ENCODE data around the gene ADGRL1. TPM values are rescaled to one million over a fixed set of nuclear protein-coding genes. Genes with fewer than 3 reads are reported as not detected.
"Not testable (repeated sequence)": the region's sequence is repeated elsewhere in the genome, so short reads cannot be mapped to it uniquely, and the experiment has no call there.

The ADGRL1 gene
- total and polyA plus RNA-seq, 2 donors (not counting 3 experiments of a cell fraction or from before 2014, with no cell fraction given) = 7.3 to 8.3 TPM

DNA sequence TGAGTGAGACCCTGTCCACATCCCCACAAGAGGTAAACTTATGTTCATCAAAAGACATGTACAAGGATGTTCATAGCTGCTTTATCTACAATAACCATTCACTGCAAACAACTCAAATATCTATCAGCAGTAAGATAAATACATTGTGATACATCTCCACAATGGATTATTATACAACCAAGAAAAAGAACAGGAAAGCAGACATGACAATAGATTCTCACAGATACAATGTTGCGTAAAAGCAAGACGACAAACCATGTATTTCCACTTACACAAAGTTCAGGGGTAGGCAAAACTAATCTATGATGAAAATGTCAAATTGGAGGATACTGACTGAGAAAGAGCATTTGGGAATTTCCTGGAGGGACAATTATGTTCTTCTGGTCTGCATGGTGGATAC is 46.2 kb upstream of the ADGRL1 start:
- H3K9me3 ChIP-seq (replicated peaks; ENCODE audit: control insufficient read depth, insufficient read depth, low read length); dilution Hi-C loops (cut with MboI; ENCODE audit: extremely low pct_ligation_motif_present, low sequenced_read_pairs); H3K36me3 ChIP-seq (ENCODE audit: control insufficient read depth in 2 of 2, extremely low read depth in 1 of 2, insufficient read depth in 2 of 2, low read length in 2 of 2); DNase-seq (ENCODE audit: low read depth, low spot score); H3K79me2 ChIP-seq (ENCODE audit: control insufficient read depth, insufficient read depth, low read length); H3K27me3 ChIP-seq (ENCODE audit: control insufficient read depth in 2 of 2, insufficient read depth in 2 of 2, low read length in 2 of 2); H3K4me3 ChIP-seq (replicated peaks in 1 of 3; ENCODE audit: insufficient read depth in 1 of 3, low read depth in 1 of 3, low read length in 3 of 3); H2AFZ ChIP-seq (ENCODE audit: low read depth, low read length); H4K20me1 ChIP-seq (replicated peaks; ENCODE audit: control insufficient read depth, extremely low read depth, insufficient read depth, low read length); intact Hi-C loops (cut with micrococcal nuclease); BruUV-seq (replicated peaks); FAIRE-seq; H3K4me2 ChIP-seq (ENCODE audit: insufficient read depth, low read length); H3K27ac ChIP-seq (ENCODE audit: insufficient read depth, low read depth, low read length); H3K9me1 ChIP-seq (replicated peaks; ENCODE audit: control insufficient read depth, extremely low read depth, insufficient read depth, low read length); POLR2A ChIA-PET; H3K9ac ChIP-seq (replicated peaks; ENCODE audit: extremely low read depth, insufficient read depth, low read length); H3K4me1 ChIP-seq (ENCODE audit: control insufficient read depth, extremely low read depth, insufficient read depth, low read length); CTCF ChIA-PET: not testable (repeated sequence)

DNA sequence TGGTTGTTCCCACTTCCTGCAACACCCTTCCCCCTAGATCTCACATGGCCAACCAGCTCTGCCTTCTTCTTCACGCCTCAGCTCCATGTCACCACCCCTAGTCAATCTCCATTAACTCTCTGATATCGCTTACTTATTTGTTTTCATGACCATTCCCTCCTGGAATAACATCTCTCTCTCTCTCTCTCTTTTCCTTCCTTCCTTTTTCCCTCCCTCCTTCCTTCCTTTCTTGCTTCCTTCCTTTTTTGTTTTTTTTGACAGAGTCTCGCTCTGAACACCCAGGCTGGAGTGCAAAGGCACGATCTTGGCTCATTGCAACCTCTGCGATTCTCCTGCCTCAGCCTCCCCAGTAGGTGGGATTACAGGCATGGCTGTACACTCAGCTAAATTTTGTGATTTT is 44.9 kb upstream of the ADGRL1 start:
- Histone ChIP-seq H3K36me3 (ENCODE audit: control insufficient read depth in 2 of 2, extremely low read depth in 1 of 2, insufficient read depth in 2 of 2, low read length in 2 of 2) (no peaks in the 10 kb centered on the region), H3K9me1 (replicated peaks; ENCODE audit: control insufficient read depth, extremely low read depth, insufficient read depth, low read length) (no peaks in the 10 kb centered on the region), H3K4me2 (ENCODE audit: insufficient read depth, low read length) (no peak overlapping the region), H3K27ac (ENCODE audit: insufficient read depth, low read depth, low read length) (no peak overlapping the region), H3K9me3 (replicated peaks; ENCODE audit: control insufficient read depth, insufficient read depth, low read length) (no peaks in the 10 kb centered on the region), H2AFZ (ENCODE audit: low read depth, low read length) (peak overlapping the region; percentile 48), H3K4me3 (replicated peaks in 1 of 3; ENCODE audit: insufficient read depth in 1 of 3, low read depth in 1 of 3, low read length in 3 of 3) (no peak overlapping the region), H3K79me2 (ENCODE audit: control insufficient read depth, insufficient read depth, low read length) (no peaks in the 10 kb centered on the region), H3K9ac (replicated peaks; ENCODE audit: extremely low read depth, insufficient read depth, low read length) (no peak overlapping the region), H3K27me3 (ENCODE audit: control insufficient read depth in 2 of 2, insufficient read depth in 2 of 2, low read length in 2 of 2) (no peaks in the 10 kb centered on the region), H3K4me1 (ENCODE audit: control insufficient read depth, extremely low read depth, insufficient read depth, low read length) (peaks cover 3% of the 10 kb centered on the region), H4K20me1 (replicated peaks; ENCODE audit: control insufficient read depth, extremely low read depth, insufficient read depth, low read length) (no peaks in the 10 kb centered on the region)
- dilution Hi-C loops (cut with MboI; ENCODE audit: extremely low pct_ligation_motif_present, low sequenced_read_pairs) (no loop called here), intact Hi-C loops (cut with micrococcal nuclease) (no loop called here)
- DNase-seq (ENCODE audit: low read depth, low spot score) (no peak), FAIRE-seq (no peak)
- POLR2A ChIA-PET = no interaction called here
- CTCF ChIA-PET = no interaction called here
- BruUV-seq (replicated peaks) = no TSS peak
- no peak for TF ChIP-seq GATA2 (IDR thresholded peaks at IDR 0.05; ENCODE audit: insufficient read depth, insufficient read length, low read depth, low read length)
- TF ChIP-seq, protein P1, sequence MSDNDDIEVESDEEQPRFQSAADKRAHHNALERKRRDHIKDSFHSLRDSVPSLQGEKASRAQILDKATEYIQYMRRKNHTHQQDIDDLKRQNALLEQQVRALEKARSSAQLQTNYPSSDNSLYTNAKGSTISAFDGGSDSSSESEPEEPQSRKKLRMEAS (IDR thresholded peaks at IDR 0.05; ENCODE audit: insufficient read depth, insufficient read length) = no peak
- no peak for TF ChIP-seq FOS (IDR thresholded peaks at IDR 0.05; ENCODE audit: borderline replicate concordance, insufficient read depth, low read length)
- TF ChIP-seq POLR2A (IDR thresholded peaks at IDR 0.05; ENCODE audit: low read depth, low read length) = no peak
- TF ChIP-seq, protein P2, sequence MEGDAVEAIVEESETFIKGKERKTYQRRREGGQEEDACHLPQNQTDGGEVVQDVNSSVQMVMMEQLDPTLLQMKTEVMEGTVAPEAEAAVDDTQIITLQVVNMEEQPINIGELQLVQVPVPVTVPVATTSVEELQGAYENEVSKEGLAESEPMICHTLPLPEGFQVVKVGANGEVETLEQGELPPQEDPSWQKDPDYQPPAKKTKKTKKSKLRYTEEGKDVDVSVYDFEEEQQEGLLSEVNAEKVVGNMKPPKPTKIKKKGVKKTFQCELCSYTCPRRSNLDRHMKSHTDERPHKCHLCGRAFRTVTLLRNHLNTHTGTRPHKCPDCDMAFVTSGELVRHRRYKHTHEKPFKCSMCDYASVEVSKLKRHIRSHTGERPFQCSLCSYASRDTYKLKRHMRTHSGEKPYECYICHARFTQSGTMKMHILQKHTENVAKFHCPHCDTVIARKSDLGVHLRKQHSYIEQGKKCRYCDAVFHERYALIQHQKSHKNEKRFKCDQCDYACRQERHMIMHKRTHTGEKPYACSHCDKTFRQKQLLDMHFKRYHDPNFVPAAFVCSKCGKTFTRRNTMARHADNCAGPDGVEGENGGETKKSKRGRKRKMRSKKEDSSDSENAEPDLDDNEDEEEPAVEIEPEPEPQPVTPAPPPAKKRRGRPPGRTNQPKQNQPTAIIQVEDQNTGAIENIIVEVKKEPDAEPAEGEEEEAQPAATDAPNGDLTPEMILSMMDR (IDR thresholded peaks at IDR 0.05; ENCODE audit: extremely low read depth in 1 of 2, insufficient read depth in 1 of 2, low read depth in 1 of 2, low read length in 2 of 2) = no peak
- no peak for TF ChIP-seq EZH2 (IDR thresholded peaks at IDR 0.05; ENCODE audit: borderline replicate concordance, low read depth, low read length, severe bottlenecking)
- no peak for TF ChIP-seq JUN (IDR thresholded peaks at IDR 0.05; ENCODE audit: borderline replicate concordance, insufficient read depth, insufficient read length, low read depth)
- no peak for TF ChIP-seq MYC (IDR thresholded peaks at IDR 0.05; ENCODE audit: low read depth, low read length)
- TF ChIP-seq POLR2AphosphoS5 (IDR thresholded peaks at IDR 0.05; ENCODE audit: insufficient read depth, low read depth, low read length) = no peak

DNA sequence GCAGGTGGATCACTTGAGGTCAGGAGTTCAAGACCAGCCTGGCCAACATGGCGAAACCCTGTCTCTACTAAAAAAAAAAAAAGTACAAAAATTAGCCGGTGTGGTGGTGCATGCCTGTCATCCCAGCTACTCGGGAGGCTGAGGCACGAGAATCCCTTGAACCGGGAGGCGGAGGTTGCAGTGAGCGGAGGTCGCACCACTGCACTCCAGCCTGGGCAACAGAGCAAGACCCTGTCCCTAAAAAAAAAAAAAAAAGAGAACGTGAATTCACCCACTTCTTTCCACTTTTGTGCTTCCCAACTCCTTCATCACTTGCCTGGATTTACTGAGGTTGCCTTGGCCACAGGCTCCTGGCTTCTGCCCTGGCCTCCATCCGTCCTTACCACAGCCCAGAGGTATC is 44.3 kb upstream of the ADGRL1 start:
- intact Hi-C loops (cut with micrococcal nuclease); H4K20me1 ChIP-seq (replicated peaks; ENCODE audit: control insufficient read depth, extremely low read depth, insufficient read depth, low read length); H3K4me2 ChIP-seq (ENCODE audit: insufficient read depth, low read length); H3K9me3 ChIP-seq (replicated peaks; ENCODE audit: control insufficient read depth, insufficient read depth, low read length); H3K4me3 ChIP-seq (replicated peaks in 1 of 3; ENCODE audit: insufficient read depth in 1 of 3, low read depth in 1 of 3, low read length in 3 of 3); H3K79me2 ChIP-seq (ENCODE audit: control insufficient read depth, insufficient read depth, low read length); H3K9ac ChIP-seq (replicated peaks; ENCODE audit: extremely low read depth, insufficient read depth, low read length); CTCF ChIA-PET; H3K27me3 ChIP-seq (ENCODE audit: control insufficient read depth in 2 of 2, insufficient read depth in 2 of 2, low read length in 2 of 2); H3K36me3 ChIP-seq (ENCODE audit: control insufficient read depth in 2 of 2, extremely low read depth in 1 of 2, insufficient read depth in 2 of 2, low read length in 2 of 2); H3K27ac ChIP-seq (ENCODE audit: insufficient read depth, low read depth, low read length); DNase-seq (ENCODE audit: low read depth, low spot score); BruUV-seq (replicated peaks); H3K4me1 ChIP-seq (ENCODE audit: control insufficient read depth, extremely low read depth, insufficient read depth, low read length); H3K9me1 ChIP-seq (replicated peaks; ENCODE audit: control insufficient read depth, extremely low read depth, insufficient read depth, low read length); dilution Hi-C loops (cut with MboI; ENCODE audit: extremely low pct_ligation_motif_present, low sequenced_read_pairs); FAIRE-seq: not testable (repeated sequence)
- peak overlapping the region; percentile 48 for H2AFZ ChIP-seq (ENCODE audit: low read depth, low read length)
- POLR2A ChIA-PET = interaction anchor here (0.7 kb wide), 1 partner anchor 87 kb away, joined by 8 read pairs; no protein-coding TSS in a partner anchor
